Measurements from ENCODE around the gene TMEM45A.
A peak's percentile ranks its signal among the peaks of the same experiment; 100 is the strongest.
"Not testable (repeated sequence)": the region's sequence is repeated elsewhere in the genome, so short reads cannot be mapped to it uniquely, and the experiment has no call there.

The TMEM45A gene

DNA sequence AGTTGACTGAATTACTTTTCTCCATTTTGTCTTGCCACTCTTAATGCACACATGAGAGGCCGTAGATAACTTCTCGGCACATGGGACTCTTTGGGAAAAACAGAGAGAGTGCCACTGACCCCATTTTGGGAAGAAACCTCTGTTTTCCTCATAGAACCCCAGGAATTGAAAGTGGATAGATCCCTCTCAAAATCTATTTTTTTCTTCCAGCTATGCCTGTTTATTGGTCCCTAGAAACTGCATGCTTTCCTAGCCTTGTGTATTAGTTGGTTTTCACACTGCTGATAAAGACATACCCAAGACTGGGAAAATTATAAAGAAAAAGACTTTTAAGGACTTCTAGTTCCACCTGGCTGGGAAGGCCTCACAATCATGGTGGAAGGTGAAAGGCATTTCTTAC lies 23.7 kb upstream of the TMEM45A start:
- TF ChIP-seq, protein P1, sequence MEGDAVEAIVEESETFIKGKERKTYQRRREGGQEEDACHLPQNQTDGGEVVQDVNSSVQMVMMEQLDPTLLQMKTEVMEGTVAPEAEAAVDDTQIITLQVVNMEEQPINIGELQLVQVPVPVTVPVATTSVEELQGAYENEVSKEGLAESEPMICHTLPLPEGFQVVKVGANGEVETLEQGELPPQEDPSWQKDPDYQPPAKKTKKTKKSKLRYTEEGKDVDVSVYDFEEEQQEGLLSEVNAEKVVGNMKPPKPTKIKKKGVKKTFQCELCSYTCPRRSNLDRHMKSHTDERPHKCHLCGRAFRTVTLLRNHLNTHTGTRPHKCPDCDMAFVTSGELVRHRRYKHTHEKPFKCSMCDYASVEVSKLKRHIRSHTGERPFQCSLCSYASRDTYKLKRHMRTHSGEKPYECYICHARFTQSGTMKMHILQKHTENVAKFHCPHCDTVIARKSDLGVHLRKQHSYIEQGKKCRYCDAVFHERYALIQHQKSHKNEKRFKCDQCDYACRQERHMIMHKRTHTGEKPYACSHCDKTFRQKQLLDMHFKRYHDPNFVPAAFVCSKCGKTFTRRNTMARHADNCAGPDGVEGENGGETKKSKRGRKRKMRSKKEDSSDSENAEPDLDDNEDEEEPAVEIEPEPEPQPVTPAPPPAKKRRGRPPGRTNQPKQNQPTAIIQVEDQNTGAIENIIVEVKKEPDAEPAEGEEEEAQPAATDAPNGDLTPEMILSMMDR (conservative IDR thresholded peaks at IDR 0.05): no peak
- no peak overlapping the region for H3K27ac ChIP-seq

DNA sequence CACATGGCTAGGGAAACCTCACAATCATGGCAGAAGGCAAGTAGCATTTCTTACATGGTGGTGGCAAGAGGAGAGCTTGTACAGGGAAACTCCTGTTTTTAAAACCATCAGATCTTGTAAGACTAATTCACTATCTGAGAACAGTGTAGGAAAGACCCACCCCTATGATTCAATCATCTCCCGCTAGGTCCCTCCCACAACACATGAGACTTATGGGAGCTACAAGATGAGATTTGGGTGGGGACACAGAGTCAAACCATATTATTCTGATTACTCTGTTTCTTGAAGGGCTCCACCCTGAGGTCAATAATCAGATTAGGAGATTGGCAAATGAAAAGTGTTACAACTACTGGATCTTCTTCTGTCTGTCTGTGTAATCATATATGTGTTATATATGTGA lies 21.5 kb upstream of the TMEM45A start:
- TF ChIP-seq, protein P1 (conservative IDR thresholded peaks at IDR 0.05): no peak
- no peak overlapping the region for H3K27ac ChIP-seq

DNA sequence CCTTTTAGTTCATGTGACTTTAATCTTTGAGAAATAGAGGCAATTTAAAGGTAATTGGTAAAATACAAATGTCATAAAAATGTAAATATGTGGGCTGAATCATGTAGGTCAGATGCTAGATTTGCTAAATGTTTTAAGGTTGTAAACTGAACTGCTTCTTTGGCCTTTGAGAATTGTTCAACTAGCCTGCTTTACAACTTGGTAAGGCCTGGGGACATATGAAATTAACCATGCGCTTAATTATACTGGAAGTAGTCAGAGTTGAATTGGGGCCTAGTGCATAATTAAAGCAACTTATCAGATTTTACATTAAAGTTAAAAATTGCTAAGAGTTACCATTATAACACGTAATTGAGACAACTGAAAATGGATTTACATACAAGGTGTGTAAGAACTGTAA lies 21.0 kb upstream of the TMEM45A start:
- TF ChIP-seq, protein P1 (conservative IDR thresholded peaks at IDR 0.05): no peak
- H3K27ac ChIP-seq: no peak overlapping the region

DNA sequence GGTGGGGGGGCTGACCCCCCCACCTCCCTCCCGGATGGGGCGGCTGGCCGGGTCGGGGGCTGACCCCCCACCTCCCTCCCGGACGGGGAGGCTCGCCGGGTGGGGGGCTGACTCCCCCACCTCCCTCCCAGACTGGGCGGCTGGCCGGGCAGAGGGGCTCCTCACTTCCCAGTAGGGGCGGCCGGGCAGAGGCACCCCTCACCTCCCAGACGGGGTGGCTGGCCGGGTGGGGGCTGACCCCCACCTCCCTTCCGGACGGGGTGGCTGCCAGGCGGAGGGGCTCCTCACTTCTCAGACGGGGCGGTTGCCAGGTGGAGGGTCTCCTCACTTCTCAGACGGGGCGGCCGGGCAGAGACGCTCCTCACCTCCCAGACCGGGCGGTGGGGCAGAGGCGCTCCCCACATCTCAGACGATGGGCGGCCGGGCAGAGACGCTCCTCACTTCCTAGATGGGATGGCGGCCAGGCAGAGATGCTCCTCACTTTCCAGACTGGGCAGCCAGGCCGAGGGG lies 14.5 kb upstream of the TMEM45A start:
- H3K27ac ChIP-seq: not testable (repeated sequence)

DNA sequence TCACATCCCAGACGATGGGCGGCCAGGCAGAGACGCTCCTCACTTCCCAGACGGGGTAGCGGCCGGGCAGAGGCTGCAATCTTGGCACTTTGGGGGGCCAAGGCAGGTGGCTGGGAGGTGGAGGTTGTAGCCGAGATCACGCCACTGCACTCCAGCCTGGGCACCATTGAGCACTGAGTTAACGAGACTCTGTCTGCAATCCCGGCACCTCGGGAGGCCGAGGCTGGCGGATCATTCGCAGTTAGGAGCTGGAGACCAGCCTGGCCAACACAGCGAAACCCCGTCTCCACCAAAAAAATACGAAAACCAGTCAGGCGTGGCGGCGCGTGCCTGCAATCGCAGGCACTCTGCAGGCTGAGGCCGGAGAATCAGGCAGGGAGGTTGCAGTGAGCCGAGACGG lies 13.9 kb upstream of the TMEM45A start:
- not testable (repeated sequence) for H3K27ac ChIP-seq

DNA sequence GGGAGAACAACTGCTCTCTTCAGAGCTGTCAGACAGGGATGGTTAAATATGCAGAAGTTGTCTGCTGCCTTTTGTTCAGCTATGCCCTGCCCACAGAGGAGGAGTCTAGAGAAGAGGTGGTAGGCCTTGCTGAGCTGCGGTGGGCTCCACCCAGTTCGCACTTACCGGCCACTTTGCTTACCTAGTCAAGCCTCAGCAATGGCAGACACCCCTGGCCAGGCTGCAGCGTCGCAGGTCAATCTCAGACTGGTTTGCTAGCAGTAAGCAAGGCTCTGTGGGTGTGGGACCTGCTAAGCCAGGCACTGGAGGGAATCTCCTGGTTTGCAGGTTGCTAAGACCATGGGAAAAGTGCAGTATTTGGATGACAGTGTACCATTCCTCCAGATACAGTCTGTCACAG lies 12.3 kb upstream of the TMEM45A start:
- no peak overlapping the region for H3K27ac ChIP-seq
- TF ChIP-seq, protein P1 (conservative IDR thresholded peaks at IDR 0.05): no peak

DNA sequence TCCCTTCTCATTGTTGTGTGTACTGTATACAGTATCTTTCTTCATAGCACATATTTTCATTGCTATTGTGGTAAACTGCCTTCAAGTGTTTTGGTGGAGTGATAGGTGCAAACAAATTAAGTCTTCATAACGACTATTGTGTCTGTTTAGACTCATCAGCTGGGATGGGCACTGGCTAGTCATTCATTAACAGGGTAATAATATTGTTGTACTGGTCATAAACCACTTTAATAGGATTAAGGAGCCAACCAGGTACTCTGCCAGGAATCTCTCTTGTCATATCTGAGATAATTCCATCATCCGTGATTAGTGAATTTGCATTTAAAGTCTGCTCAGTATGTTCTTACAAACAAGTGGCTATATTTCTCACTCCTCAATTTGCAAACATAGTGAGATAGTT lies 10.2 kb upstream of the TMEM45A start:
- H3K27ac ChIP-seq: peak overlapping the region; percentile 71
- TF ChIP-seq, protein P1 (conservative IDR thresholded peaks at IDR 0.05): no peak

DNA sequence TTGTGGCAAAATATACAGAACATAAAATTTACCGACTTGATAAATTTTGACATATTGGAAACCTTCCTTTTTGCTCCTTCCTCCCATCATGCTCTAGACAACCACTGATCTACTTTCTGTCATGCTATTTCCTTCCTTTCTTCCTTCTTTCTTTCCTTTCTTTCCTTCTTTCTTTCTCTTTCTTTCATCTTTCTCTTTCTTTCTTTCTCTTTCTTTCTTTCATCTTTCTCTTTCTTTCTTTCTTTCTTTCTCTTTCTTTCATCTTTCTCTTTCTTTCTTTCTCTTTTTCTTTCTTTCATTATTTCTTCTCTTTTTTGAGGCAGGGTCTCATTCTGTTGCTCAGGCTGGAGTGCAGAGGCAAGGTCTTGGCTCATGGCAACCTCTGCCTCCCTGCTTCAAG lies 8.9 kb upstream of the TMEM45A start:
- TF ChIP-seq, protein P1 (conservative IDR thresholded peaks at IDR 0.05): no peak
- peak overlapping the region; percentile 71 for H3K27ac ChIP-seq

DNA sequence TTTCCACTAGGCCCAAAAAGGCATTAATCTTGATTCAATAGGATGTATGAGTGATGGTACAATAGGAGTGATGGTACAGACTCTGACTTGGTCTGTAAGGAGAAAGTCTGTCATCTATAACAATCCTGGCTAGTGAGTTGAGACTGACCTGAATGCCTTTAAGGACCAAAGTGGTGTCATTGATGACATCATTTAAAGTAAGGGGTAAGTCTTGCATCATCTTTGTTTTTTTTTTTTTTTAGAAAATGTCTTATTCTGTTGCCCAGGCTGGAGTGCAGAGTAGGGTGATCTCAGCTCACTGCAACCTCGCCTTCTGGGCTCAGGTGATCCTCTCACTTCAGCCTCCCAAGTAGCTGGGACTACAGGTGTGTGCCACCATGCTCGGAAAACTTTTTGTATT lies 5.6 kb upstream of the TMEM45A start:
- TF ChIP-seq, protein P1 (conservative IDR thresholded peaks at IDR 0.05): no peak
- no peak overlapping the region for H3K27ac ChIP-seq

Measured in VCaP (cell line).